ENCODE data around the gene RBMS3. TPM values are rescaled to one million over a fixed set of nuclear protein-coding genes. Genes with fewer than 3 reads are reported as not detected.

The RBMS3 gene
- total RNA-seq, 1 experiment from 2014 or later, result 74.2 TPM

DNA sequence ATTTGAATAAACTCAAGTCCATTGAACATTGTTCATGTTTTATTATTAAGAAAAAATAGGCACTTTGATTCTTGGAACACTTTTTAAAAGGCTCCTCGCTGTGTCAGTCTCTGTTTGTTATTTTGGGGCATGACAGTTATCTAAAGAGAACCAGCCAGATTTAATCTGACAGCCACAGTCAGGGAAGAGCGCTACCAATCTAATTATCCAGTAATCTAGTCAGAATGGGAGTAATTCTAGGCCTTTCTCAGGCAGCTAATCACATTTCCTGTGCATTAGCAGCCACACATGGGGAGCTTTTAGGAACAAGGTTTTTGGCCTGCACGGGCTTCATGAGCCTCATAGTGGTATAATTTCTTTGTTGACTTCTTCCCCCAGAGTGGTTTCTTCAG lies 362.2 kb downstream of the RBMS3 start:
- no peak overlapping the region for H3K4me3 Mint-ChIP-seq (ENCODE audit: unreplicated experiment)
- no peaks in the 10 kb centered on the region for H3K27me3 Mint-ChIP-seq (ENCODE audit: insufficient read depth, unreplicated experiment)
- TF ChIP-seq, protein P1, sequence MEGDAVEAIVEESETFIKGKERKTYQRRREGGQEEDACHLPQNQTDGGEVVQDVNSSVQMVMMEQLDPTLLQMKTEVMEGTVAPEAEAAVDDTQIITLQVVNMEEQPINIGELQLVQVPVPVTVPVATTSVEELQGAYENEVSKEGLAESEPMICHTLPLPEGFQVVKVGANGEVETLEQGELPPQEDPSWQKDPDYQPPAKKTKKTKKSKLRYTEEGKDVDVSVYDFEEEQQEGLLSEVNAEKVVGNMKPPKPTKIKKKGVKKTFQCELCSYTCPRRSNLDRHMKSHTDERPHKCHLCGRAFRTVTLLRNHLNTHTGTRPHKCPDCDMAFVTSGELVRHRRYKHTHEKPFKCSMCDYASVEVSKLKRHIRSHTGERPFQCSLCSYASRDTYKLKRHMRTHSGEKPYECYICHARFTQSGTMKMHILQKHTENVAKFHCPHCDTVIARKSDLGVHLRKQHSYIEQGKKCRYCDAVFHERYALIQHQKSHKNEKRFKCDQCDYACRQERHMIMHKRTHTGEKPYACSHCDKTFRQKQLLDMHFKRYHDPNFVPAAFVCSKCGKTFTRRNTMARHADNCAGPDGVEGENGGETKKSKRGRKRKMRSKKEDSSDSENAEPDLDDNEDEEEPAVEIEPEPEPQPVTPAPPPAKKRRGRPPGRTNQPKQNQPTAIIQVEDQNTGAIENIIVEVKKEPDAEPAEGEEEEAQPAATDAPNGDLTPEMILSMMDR (IDR thresholded peaks at IDR 0.05; ENCODE audit: unreplicated experiment), result no peak
- no peak for DNase-seq (ENCODE audit: unreplicated experiment)
- H3K9me3 Mint-ChIP-seq (ENCODE audit: unreplicated experiment), result no peaks in the 10 kb centered on the region
- no TSS peak for BruUV-seq (replicated peaks)
- CTCF ChIA-PET, result interaction anchor here (0.6 to 0.7 kb wide), 2 partner anchors 35 to 714 kb away, joined by 3 to 4 read pairs; no protein-coding TSS in a partner anchor
- intact Hi-C loops (cut with micrococcal nuclease), result no loop called here
- H3K36me3 Mint-ChIP-seq (ENCODE audit: insufficient read depth, unreplicated experiment), result peaks cover 10% of the 10 kb centered on the region
- no peak overlapping the region for H3K27ac Mint-ChIP-seq (ENCODE audit: low read depth, unreplicated experiment)
- POLR2A ChIA-PET, result no interaction called here
- H3K4me1 Mint-ChIP-seq (ENCODE audit: insufficient read depth, unreplicated experiment), result peaks cover 9% of the 10 kb centered on the region

DNA sequence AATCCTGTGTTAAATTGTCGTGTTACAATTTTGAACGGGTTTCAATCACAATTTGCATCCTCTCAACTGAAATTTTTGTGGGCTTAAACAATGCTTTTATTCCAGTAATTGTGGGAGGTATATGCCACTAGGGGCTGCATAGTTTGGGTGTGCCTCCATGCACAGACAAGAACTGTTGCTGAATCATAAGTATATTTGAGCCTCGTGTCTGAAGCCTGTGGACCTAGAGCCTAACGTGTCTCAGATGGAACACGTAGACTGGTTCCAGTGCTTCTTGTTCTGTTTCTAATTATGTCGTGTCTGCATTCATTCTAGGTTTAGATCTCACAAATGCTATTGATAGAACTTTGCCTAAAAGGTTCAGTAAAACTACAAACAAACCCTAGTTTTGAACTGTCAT lies 363.4 kb downstream of the RBMS3 start:
- H3K36me3 Mint-ChIP-seq (ENCODE audit: insufficient read depth, unreplicated experiment), result peaks cover 10% of the 10 kb centered on the region
- H3K27me3 Mint-ChIP-seq (ENCODE audit: insufficient read depth, unreplicated experiment), result no peaks in the 10 kb centered on the region
- H3K27ac Mint-ChIP-seq (ENCODE audit: low read depth, unreplicated experiment), result no peak overlapping the region
- DNase-seq (ENCODE audit: unreplicated experiment), result no peak
- ChIA-PET CTCF (no interaction called here), POLR2A (no interaction called here)
- H3K4me3 Mint-ChIP-seq (ENCODE audit: unreplicated experiment), result no peak overlapping the region
- peaks cover 7% of the 10 kb centered on the region for H3K4me1 Mint-ChIP-seq (ENCODE audit: insufficient read depth, unreplicated experiment)
- intact Hi-C loops (cut with micrococcal nuclease), result no loop called here
- no TSS peak for BruUV-seq (replicated peaks)
- H3K9me3 Mint-ChIP-seq (ENCODE audit: unreplicated experiment), result no peaks in the 10 kb centered on the region
- TF ChIP-seq, protein P1 (IDR thresholded peaks at IDR 0.05; ENCODE audit: unreplicated experiment), result no peak

DNA sequence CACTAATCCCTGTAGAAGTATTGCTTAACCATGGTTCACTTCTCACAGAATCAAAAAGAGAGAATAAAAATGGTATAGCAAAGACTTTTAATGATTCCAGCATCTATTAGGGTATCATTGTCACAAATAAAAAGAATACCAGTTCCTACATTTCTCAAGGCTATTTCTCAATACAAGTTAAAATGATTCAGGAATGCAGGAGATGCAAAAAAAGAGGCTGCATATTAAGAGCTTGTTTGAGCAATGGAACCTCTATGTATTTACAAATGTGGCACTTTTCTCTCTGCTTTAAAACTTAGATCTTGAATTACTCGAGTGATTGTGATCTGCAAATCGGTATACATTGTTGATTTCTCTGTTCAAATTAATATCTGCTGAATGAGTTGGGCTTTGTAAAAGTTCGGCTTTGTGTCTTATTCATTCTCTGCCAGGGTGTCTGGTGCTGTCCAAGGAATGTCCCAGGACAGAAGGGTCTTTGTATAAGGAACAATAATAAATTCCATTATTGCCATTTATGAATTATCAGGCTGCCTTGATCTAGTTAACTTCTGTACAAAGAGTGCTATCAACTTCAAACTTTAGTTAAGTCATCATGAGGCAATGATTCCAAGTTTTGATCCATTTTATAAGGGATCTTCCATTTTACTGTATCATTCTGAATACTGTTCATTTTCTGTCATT lies 364.2 kb downstream of the RBMS3 start:
- peaks cover 6% of the 10 kb centered on the region for H3K4me1 Mint-ChIP-seq (ENCODE audit: insufficient read depth, unreplicated experiment)
- POLR2A ChIA-PET, result interaction anchor here (1.1 kb wide), 1 partner anchor 11 kb away, joined by 5 read pairs; no protein-coding TSS in a partner anchor
- intact Hi-C loops (cut with micrococcal nuclease), result no loop called here
- no peak overlapping the region for H3K4me3 Mint-ChIP-seq (ENCODE audit: unreplicated experiment)
- H3K27me3 Mint-ChIP-seq (ENCODE audit: insufficient read depth, unreplicated experiment), result no peaks in the 10 kb centered on the region
- no TSS peak for BruUV-seq (replicated peaks)
- DNase-seq (ENCODE audit: unreplicated experiment), result no peak
- peaks cover 10% of the 10 kb centered on the region for H3K36me3 Mint-ChIP-seq (ENCODE audit: insufficient read depth, unreplicated experiment)
- H3K9me3 Mint-ChIP-seq (ENCODE audit: unreplicated experiment), result no peaks in the 10 kb centered on the region
- no peak overlapping the region for H3K27ac Mint-ChIP-seq (ENCODE audit: low read depth, unreplicated experiment)
- TF ChIP-seq, protein P1 (IDR thresholded peaks at IDR 0.05; ENCODE audit: unreplicated experiment), result no peak
- CTCF ChIA-PET, result no interaction called here

DNA sequence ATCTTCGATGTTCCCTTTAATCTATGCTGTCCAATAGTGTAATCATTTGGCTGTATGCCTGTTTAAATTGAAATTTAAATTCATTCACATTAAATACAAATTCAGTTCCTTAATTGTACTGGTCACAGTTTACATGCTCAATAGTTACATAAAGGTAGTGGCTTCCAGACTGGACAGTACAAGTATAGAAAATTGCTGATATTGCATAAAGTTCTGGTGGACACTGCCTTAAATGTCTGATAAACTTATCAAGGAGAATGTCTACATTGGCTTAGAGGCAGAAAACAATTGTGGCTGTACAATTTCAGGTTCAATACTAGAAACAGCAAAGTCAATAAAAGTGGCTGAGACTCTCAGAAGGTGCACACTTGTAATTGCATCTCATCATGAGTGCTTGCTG lies 365.2 kb downstream of the RBMS3 start:
- Mint-ChIP-seq H3K36me3 (ENCODE audit: insufficient read depth, unreplicated experiment) (peaks cover 10% of the 10 kb centered on the region), H3K9me3 (ENCODE audit: unreplicated experiment) (no peaks in the 10 kb centered on the region), H3K27me3 (ENCODE audit: insufficient read depth, unreplicated experiment) (no peaks in the 10 kb centered on the region), H3K4me1 (ENCODE audit: insufficient read depth, unreplicated experiment) (peaks cover 6% of the 10 kb centered on the region), H3K4me3 (ENCODE audit: unreplicated experiment) (no peak overlapping the region), H3K27ac (ENCODE audit: low read depth, unreplicated experiment) (no peak overlapping the region)
- intact Hi-C loops (cut with micrococcal nuclease), result no loop called here
- no TSS peak for BruUV-seq (replicated peaks)
- POLR2A ChIA-PET, result interaction anchor here (0.6 kb wide), 1 partner anchor 147 kb away, joined by 4 read pairs; no protein-coding TSS in a partner anchor
- DNase-seq (ENCODE audit: unreplicated experiment), result no peak
- TF ChIP-seq, protein P1 (IDR thresholded peaks at IDR 0.05; ENCODE audit: unreplicated experiment), result no peak
- CTCF ChIA-PET, result no interaction called here

Measured in MCF 10A (cell line).